GM21576 (cell line): ENCODE results near the gene GATB.
"Not testable (repeated sequence)": the region's sequence is repeated elsewhere in the genome, so short reads cannot be mapped to it uniquely, and the experiment has no call there.

Experiments used
- ATAC-seq: cut with Tn5 transposase; IDR thresholded peaks from one replicate; pipeline ENCODE4 v1.9.1; 2021; ENCODE audit warnings: mild to moderate bottlenecking, moderate library complexity; ENCODE audit not compliant: unreplicated experiment

The GATB gene

DNA sequence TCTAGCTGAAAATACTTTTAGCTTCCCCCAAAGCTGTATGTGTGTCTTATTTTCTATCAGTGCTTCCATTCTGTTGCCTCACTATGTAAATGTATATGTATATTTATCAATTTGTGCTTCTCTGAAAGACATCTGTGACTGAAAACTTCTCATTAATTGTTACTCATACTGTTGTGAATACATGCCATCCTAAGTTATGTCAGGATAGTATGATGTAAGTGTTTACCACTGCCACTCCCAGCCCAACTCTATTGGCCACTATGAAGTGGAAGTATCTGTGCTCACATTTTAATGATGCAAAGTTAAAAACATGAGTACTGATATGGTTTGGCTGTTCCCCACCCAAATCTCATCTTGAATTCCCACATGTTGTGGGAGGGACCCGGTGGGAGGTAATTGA is 24.4 kb downstream of the GATB start:
- ATAC-seq, result no peak

DNA sequence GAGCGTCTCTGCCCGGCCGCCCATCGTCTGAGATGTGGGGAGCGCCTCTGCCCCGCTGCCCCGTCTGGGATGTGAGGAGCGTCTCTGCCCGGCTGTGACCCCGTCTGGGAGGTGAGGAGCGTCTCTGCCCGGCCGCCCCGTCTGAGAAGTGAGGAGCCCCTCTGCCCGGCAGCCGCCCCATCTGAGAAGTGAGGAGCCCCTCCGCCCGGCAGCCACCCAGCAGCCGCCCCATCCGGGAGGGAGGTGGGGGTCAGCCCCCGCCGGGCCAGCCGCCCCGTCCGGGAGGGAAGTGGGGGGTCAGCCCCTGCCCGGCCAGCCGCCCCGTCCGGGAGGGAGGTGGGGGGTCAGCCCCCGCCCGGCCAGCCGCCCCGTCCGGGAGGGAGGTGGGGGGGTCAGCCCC is 29.1 kb downstream of the GATB start:
- ATAC-seq, result not testable (repeated sequence)

DNA sequence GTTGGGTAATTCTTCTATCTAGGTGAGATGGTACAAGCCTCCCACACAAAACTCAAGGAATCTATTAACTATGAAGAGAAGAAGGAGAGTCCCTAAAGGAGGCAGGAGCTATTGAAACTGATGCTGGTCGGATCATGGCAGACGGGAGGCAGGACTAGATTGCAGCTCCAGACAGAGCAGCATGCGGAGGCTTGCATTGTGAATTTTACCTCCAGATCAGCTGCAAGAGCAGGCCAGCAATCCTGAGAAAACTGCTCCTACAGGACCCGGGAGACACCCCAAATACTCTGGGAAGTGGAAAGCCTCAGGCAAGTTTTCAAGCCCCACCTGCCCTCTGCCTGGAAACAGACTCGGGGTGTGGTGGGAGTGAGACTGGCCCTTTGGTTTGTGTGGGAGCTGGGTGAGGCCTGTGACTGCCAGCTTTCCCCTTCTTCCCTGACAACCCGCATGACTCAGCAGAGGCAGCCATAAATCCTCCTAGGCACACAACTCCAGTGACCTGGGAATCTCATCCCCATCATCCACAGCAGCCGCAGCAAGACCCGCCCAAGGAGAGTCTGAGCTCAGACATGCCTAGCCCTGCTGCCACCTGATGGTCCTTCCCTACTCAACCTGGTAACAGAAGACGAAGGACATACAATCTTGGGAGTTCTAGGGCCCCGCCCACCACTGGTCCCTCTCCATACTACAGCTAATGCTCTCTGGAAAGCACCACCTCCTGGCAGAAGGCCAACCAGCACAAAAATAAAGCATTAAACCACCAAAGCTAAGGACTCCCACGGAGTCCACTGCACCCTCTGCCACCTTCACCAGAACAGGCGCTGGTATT is 30.9 kb downstream of the GATB start:
- no peak for ATAC-seq

DNA sequence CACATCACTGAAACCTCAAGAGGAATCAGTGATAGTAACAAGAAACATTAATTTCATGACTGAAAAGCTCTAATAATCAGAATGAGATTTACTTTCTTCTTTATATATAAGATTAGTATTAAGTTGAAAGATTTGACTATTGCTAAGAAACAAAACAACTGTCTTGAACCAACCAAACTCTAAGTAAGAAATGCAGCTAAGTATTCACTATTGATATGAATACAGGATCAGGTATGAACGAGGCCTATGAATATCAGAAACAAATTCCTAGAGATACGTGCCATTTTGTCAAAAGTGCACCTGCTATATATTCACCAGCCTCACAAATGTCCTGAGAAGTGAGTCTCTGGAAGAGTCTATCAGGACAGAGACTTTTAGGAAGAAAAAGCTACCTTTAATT is 32.1 kb downstream of the GATB start:
- ATAC-seq, result no peak

DNA sequence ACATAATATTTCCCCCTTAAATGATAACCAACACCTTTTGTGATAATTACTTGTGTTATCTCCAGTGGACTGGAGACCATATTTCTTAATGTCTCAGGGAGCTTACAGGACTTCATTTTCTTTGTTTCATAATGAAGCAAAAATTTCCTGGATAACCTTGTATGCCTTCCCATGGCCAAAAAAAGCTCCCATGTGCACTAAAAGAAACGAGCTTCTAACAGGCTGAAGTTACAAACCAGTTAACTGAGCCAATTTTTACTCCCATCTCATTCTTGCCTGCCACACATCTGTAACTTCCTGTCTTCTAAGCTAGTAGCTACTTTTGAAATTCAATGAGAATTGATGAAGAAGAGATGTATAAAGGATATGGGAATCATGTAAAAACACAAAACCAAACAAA is 32.8 kb downstream of the GATB start:
- ATAC-seq, result no peak

DNA sequence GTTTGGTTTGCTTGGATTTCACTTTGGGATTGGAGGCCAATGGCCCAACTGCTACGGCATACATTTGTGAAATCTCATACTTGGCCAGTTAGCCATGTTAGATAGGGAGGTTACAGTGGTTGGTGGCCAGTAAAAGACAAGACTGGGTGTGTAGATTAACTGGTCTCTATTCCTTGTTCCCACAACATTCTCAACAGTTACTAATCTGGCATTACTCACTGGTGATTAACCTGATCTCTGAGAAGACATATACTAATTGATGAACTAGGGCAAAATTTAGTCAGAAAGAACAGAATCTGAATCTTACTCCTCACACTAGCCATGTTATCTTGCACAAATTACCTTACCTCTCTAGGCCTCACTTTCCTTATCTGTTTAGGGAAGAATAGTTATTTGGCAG is 33.4 kb downstream of the GATB start:
- no peak for ATAC-seq

DNA sequence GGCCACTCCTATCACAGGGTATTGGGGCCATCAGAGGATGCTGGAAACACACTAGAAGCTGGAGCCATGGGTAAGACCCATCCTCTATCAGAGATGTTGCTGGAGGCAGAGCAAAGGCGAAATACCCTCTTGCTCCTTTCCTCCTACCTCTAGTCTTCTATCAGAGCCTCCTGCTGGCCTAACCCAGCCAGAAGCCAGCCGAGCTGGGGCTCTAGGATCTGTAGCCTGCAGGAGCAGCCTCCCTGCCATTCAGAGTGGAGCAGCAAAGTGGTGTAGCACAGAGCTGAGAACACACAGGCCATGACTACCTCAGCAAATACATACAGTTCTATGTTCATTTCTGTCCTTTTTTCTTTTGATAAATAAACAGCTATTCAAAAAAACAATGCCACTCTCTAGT is 35.7 kb downstream of the GATB start:
- no peak for ATAC-seq

DNA sequence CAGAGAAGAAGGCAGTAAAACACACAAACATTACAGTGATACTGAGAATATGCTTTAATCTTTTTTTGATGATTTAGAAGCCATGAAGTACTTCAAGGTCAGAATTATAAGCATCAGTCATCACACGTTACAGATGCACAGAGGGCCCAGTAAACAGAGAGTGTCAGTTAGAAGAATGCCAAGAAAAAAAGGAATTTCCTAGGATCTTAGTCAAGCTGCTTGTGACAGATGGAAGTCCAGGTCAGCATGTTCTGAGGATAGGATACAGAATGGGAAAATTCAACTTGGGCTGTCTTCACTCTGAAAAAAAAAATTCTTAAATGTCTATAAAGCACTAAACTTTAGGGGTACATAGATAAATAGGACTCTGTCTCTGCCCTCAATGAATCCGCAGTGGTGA is 38.9 kb downstream of the GATB start:
- no peak for ATAC-seq

DNA sequence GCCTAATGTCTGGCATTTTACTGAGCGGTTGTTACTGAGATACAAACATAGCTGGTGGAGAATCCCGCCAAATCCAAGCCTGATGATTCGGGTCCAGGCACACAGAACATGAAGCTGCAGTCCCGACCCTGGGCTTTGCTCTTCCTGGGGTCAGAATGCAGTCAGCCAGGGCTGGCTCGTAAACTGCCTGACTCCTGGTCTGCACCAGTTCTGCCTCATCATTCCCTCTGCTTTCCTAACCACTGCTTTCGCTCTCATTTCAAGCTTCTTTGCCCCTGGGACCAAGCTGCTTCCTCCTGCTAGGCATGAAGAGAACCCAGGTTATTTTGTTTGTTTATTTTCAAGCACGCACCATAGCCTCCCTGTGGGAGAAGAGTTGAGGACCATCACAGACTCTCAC is 39.3 kb downstream of the GATB start:
- no peak for ATAC-seq

DNA sequence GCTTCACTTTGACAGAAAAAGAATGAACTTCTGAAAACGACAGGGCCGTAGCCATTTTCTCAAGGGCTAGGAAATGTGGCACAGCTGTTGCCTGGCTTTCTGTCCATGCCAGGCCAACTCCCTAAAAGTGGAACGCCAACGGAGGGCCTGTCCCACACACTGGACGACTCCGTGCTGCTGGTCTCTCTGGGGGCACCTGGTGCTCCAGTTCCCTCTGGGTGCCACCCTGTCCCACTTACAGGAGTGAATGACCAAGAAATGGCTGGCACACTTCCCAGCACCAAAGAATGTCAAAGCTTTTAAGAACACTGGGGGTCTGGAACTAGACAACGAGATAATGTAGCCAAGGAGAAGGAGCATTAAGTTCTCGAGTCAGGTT is 40.9 kb downstream of the GATB start:
- ATAC-seq, result no peak

DNA sequence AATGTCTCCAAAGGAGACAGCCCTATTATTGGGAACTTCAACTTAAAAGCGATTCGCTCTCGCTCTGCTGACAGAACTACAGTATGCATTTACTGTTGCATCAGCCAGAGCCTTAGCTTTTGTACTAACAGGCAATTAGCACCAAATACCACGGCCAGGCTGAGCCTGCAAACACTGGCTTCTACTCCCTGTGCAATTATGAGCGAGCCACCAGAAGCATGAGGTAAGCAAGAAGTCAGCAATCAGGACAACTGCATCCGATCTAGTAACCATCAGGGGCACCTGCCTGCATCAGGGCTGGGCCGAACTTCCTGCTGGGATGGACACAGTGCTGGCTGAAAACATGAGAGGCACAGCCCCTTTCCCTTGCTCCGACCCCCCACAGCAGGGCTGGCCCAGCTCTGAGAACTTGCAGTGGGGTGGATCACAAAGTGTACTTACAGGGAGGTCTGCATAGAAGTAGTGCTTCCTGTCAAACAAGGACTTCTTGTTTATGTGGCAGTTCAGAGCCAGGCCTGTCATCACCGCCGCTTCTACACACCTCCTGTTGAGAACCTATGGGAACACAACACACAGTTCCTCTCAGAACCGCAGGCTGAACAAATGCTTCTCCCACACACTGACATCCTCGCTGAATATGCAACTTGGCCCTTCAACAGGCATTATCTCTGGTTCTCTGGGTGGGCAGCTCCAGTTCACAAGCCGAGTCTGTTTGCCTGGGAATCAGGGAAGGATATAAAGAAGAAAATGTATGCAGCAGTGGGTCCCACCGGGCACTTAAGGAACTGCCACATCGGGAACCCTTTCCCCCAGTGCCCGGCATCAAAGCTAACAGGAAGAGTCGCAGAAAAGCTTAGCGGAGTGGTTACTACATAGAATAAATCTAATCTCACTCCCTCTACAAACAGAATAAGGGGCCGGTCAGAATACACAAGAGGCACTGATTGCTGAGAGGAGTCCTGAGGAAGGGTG is 41.5 kb downstream of the GATB start:
- no peak for ATAC-seq

DNA sequence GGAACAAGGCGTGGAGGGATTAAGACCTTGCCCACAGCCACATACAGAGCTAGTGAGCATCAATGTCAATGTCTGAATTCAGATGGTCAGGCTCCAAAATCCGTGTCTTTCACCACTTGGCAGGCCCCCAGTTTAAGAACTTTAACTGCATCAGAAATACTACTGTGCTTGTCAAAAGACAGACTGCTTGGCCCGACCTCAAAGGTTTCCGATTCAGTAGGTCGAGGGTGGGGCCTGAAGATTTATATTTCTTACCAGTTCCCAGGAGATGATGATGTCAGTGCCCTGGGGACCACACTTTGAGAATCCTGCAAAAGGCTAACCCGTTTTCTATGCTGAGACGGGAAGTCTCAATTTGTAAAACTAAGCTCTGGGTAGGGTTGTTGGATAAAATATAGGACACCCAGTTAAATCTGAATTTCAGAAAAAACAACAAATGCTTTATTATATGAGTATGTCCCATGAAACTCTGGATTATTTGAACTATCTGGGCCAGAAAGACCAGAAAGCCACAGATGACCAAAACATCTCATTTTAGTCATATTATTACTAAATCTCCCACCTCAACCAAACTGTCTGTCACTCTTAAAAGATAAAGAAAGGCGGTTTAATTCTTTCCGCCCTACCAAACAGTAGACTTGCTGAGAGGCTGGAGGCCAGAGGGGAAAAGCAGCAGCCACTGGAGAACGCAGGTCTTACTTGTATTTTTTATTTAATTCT is 42.7 kb downstream of the GATB start:
- ATAC-seq, result no peak

DNA sequence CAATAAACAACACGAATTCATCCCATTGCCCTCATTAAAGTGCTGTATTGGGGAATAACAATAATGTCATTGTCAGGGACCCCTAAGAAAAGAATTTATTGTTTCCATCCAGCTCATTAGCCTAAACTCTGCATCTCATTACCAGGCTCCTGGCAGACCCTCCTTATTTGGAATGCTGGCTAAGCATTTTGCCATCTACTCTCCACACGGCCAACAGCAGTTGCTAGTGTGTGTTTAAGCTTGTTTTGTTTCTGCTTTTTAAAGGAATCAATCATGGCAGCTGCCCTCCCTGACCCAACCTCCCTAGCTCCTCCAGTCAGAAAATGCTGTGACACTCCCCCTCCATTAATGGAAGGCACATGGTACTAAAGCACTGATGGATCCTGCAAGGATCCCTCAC is 43.5 kb downstream of the GATB start:
- no peak for ATAC-seq

DNA sequence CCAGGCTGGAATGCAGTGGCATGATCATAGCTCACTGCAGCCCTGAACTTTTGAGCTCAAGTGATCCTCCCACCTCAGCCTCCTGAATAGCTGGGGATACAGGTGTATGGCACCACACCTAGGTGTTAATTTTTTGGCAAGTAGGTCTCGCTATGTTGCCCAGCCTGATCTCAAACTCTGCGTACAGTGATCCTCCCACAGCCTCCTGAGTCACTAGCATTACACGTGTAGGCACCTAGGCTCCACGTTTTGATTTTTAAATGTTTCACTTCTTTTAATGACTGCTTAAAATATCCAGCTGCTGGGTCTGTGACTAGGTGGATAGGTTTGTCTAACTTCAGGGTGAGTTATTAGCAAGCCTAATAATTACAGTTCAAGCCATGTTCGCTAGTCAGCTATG is 44.5 kb downstream of the GATB start:
- no peak for ATAC-seq

DNA sequence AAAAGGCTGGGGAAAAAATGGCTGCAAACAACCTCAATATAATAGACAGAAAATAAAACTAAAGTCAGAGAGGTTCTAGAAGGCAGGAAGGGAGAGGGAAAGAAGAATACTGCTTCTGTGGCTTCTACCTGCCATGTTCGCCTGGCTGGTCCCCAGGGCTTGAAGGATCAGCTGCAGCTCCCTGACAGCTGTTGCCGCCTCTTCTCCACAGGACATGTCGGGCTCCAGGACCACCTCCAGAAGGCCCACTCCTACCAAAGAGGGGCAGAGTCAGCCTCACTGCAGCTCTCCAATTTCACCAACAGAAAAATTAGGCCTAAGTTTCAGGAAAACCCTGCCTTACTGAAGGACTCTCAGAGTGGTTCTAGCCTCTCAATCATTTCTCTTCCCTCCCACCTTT is 44.9 kb downstream of the GATB start:
- no peak for ATAC-seq

DNA sequence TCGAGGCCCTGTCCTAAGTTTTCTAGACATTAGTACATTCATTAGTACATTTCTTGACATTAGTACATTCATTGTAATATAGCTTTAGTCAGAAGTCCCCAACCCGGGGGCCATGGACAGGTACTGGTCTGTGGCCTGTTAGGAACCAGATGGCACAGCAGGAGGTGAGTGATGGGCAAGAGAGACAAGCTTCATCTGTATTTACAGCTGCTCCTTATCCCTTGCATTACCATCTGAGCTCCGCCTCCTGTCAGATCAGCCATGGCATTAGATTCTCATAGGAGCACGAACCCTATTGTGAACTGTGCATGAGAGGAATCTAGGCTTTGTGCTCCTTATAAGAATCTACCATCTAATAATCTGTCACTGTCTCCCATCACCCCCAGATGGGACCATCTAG is 48.0 kb downstream of the GATB start:
- no peak for ATAC-seq

DNA sequence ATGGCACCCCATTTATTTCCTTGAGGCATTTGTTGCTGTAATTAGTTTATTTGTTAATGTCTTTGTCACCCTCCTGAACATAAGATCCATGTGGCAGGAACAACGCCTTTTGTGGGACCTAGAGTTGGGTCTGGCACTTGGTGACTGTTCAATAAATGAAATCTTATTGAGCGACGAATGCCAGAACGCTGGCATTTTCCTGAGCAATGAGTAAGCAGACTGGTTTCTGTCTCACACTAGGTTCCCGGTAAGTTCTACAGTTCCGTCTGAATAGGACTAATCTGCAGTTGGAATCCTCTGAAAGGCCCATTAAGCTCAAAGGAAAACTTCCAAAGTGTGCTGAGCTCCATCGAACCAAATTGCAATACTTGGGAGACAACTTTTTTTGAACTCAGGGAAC is 49.2 kb downstream of the GATB start:
- ATAC-seq, result no peak

DNA sequence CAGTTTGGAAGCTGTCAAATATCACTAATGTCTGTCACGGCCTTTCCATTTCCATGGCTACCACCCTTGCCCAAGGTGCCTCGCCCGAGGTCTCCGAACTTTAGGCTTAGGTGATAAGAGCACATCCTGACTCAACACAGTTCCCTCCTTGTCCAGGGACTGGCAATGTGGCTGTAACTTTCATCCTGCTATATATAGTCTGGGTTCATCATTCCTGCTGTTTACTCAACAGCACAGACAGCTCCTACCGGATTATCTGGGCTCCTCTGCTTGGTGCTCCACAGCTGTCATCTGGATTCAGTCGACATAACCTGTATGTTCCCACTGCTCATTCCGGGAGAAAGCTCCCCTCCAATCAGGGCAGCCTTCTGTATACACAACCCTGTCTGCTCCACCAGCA is 51.2 kb downstream of the GATB start:
- ATAC-seq, result no peak

DNA sequence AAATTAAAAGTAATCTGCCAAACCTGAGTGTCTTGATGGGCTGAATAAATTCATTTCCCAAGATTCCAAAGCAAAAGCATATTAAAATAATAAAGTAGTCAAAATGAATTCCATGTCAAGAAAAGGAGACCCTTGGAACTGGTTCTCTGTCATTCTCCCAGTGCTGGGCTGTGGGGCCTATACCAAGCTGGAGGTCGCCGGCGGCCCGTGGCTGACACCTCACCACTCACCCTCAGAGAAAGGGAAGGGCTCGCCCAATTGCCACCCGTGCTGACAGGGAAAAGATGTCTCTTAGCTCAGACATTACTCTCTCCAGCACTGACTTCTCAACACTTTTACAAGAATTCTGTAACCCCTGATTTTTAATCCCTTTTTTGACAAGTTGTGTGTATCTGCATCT is 51.7 kb downstream of the GATB start:
- ATAC-seq, result no peak

DNA sequence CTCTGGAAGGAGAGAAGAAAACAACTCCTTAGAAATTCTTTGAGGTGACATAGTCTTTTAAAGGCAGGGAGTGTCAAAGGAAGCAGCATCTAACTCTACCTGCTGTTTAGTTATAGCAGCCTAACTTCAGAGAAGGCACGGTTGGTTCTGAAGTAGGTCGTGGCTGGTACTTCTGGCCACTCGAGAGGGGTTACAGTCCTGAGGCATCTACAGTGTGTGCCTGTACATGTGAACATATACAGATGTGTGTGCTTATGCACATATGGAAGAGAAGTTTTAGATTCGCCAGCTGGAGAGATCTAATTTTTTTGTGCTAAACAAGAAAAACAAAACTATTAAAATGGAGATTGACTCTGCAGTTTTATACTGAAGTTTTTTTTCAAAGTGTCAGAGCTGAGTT is 52.7 kb downstream of the GATB start:
- no peak for ATAC-seq

DNA sequence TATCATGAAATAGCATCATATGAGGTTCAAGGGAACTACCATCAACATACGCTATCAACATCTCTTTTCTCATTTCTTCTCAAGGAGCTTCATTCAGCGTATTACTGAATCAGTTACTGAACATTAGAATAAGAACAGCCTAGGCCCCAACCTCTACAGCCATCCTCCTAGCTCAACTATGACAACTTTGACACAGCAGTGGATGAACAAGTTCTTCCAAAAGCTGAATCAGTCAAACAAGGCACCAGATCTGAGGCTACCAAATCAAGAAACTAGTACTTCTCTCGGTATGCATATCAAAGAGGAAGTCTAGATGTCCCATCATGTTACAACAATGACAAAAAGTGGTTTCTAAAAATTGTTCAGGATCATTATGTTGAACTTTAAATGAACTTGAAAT is 57.4 kb downstream of the GATB start:
- ATAC-seq, result no peak

DNA sequence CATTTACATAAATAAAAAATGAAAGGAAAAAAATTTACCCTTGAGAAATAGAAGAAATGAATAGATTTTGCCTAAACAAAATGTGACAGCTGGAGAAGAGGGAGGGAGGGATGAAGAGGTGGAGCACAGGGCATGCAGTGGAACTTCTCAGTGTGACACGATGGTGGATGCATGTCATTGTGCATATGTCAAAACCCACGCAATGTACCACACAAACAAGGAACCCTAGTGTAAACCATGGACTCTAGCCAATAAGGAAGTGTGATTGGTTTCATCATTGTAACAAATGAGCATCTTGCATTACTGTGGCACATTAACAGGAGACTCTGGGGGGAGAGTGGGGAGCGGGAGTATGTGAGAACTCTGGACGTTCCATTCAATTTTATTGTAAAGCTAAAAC is 58.6 kb downstream of the GATB start:
- no peak for ATAC-seq
